ENCODE measurements around the gene AIF1.

Gene AIF1

GRCh38 chr6:31652925-31653724, 38.1 kb downstream of the AIF1 start:
- H3K27me3 ChIP-seq (ENCODE audit: insufficient read depth, low read length) = no peaks in the 10 kb centered on the region
- no peaks in the 10 kb centered on the region for H3K9me3 ChIP-seq (ENCODE audit: insufficient read depth, low read depth, low read length)
- 17% methylated on average over 37 of the region's 37 CpGs for WGBS
- H3K27ac ChIP-seq (ENCODE audit: low read depth, low read length) = peak overlapping the region; percentile 100
- H3K4me1 ChIP-seq (ENCODE audit: insufficient read depth, low read length) = peaks cover 6% of the 10 kb centered on the region; the same call in 1 of the 2 replicates
- peak overlapping the region; percentile 98 for H3K9ac ChIP-seq (ENCODE audit: low read depth, low read length)
- peaks cover 39% of the 10 kb centered on the region for H3K36me3 ChIP-seq (ENCODE audit: insufficient read depth, low read length)
- H3K4me3 ChIP-seq (ENCODE audit: low read length) = peak overlapping the region; percentile 98

GRCh38 chr6:31654574-31655348, 39.7 kb downstream of the AIF1 start:
- Histone ChIP-seq H3K9ac (ENCODE audit: low read depth, low read length) (no peak overlapping the region), H3K36me3 (ENCODE audit: insufficient read depth, low read length) (peaks cover 24% of the 10 kb centered on the region), H3K27ac (ENCODE audit: low read depth, low read length) (no peak overlapping the region), H3K4me3 (ENCODE audit: low read length) (no peak overlapping the region), H3K4me1 (ENCODE audit: insufficient read depth, low read length) (peaks cover 10% of the 10 kb centered on the region; the same call in 1 of the 2 replicates), H3K27me3 (ENCODE audit: insufficient read depth, low read length) (no peaks in the 10 kb centered on the region), H3K9me3 (ENCODE audit: insufficient read depth, low read depth, low read length) (no peaks in the 10 kb centered on the region)
- WGBS = 88% methylated on average over 8 of the region's 8 CpGs

- WGBS = 90% methylated on average over 8 of the region's 8 CpGs
- Histone ChIP-seq H3K27ac (ENCODE audit: low read depth, low read length) (no peak within 1 kb of the TSS), H3K9ac (ENCODE audit: low read depth, low read length) (no peak within 1 kb of the TSS), H3K9me3 (ENCODE audit: insufficient read depth, low read depth, low read length) (no peaks in the 10 kb centered on the region), H3K36me3 (ENCODE audit: insufficient read depth, low read length) (peaks cover 16% of the 10 kb centered on the region), H3K4me3 (ENCODE audit: low read length) (no peak within 1 kb of the TSS), H3K4me1 (ENCODE audit: insufficient read depth, low read length) (peaks cover 10% of the 10 kb centered on the region; the same call in 1 of the 2 replicates), H3K27me3 (ENCODE audit: insufficient read depth, low read length) (no peaks in the 10 kb centered on the region)
Observed at GRCh38 chr6:31655349-31656237, 40.6 kb downstream of the AIF1 start, which contains the start of gene APOM. APOM (plus strand) TSS chr6:31655894; CDS start chr6:31655967, 73 bp downstream.

GRCh38 chr6:31657406-31658157, 42.5 kb downstream of the AIF1 start:
- Histone ChIP-seq H3K9ac (ENCODE audit: low read depth, low read length) (no peak overlapping the region), H3K36me3 (ENCODE audit: insufficient read depth, low read length) (peaks cover 22% of the 10 kb centered on the region), H3K27me3 (ENCODE audit: insufficient read depth, low read length) (no peaks in the 10 kb centered on the region), H3K27ac (ENCODE audit: low read depth, low read length) (no peak overlapping the region), H3K4me3 (ENCODE audit: low read length) (no peak overlapping the region), H3K9me3 (ENCODE audit: insufficient read depth, low read depth, low read length) (no peaks in the 10 kb centered on the region), H3K4me1 (ENCODE audit: insufficient read depth, low read length) (peaks cover 8% of the 10 kb centered on the region; the same call in 1 of the 2 replicates)
- 92% methylated on average over 6 of the region's 6 CpGs for WGBS

GRCh38 chr6:31658158-31658688, 43.2 kb downstream of the AIF1 start:
- no peak overlapping the region for H3K9ac ChIP-seq (ENCODE audit: low read depth, low read length)
- H3K9me3 ChIP-seq (ENCODE audit: insufficient read depth, low read depth, low read length) = no peaks in the 10 kb centered on the region
- H3K4me1 ChIP-seq (ENCODE audit: insufficient read depth, low read length) = peaks cover 9% of the 10 kb centered on the region
- peaks cover 29% of the 10 kb centered on the region for H3K36me3 ChIP-seq (ENCODE audit: insufficient read depth, low read length)
- H3K4me3 ChIP-seq (ENCODE audit: low read length) = no peak overlapping the region
- H3K27ac ChIP-seq (ENCODE audit: low read depth, low read length) = no peak overlapping the region
- WGBS = 89% methylated on average over 4 of the region's 4 CpGs
- H3K27me3 ChIP-seq (ENCODE audit: insufficient read depth, low read length) = no peaks in the 10 kb centered on the region

- WGBS = 94% methylated on average over 13 of the region's 13 CpGs
- Histone ChIP-seq H3K9me3 (ENCODE audit: insufficient read depth, low read depth, low read length) (no peaks in the 10 kb centered on the region), H3K9ac (ENCODE audit: low read depth, low read length) (peak overlapping the region; percentile 91; the same call in 1 of the 2 replicates), H3K4me3 (ENCODE audit: low read length) (peak overlapping the region; percentile 83), H3K4me1 (ENCODE audit: insufficient read depth, low read length) (peaks cover 17% of the 10 kb centered on the region), H3K27ac (ENCODE audit: low read depth, low read length) (no peak overlapping the region), H3K36me3 (ENCODE audit: insufficient read depth, low read length) (peaks cover 38% of the 10 kb centered on the region), H3K27me3 (ENCODE audit: insufficient read depth, low read length) (no peaks in the 10 kb centered on the region)
Observed at GRCh38 chr6:31658983-31659648, 44.1 kb downstream of the AIF1 start.

- H3K36me3 ChIP-seq (ENCODE audit: insufficient read depth, low read length) = peaks cover 38% of the 10 kb centered on the region
Observed at GRCh38 chr6:31659649-31660380, 44.8 kb downstream of the AIF1 start.

GRCh38 chr6:31660381-31661261, 45.6 kb downstream of the AIF1 start, which contains the start of gene C6orf47:
C6orf47 (minus strand) TSS chr6:31660778; CDS start chr6:31659947, 831 bp downstream.
- peak within 1 kb of the TSS; percentile 91 for H3K9ac ChIP-seq (ENCODE audit: low read depth, low read length)
- 1% methylated on average over 52 of the region's 52 CpGs for WGBS
- H3K4me1 ChIP-seq (ENCODE audit: insufficient read depth, low read length) = peaks cover 19% of the 10 kb centered on the region
- no peaks in the 10 kb centered on the region for H3K27me3 ChIP-seq (ENCODE audit: insufficient read depth, low read length)
- no peaks in the 10 kb centered on the region for H3K9me3 ChIP-seq (ENCODE audit: insufficient read depth, low read depth, low read length)
- peaks cover 38% of the 10 kb centered on the region for H3K36me3 ChIP-seq (ENCODE audit: insufficient read depth, low read length)
- peak within 1 kb of the TSS; percentile 88 for H3K27ac ChIP-seq (ENCODE audit: low read depth, low read length)
- peak within 1 kb of the TSS; percentile 83 for H3K4me3 ChIP-seq (ENCODE audit: low read length)

More at GRCh38 chr6:31659649-31660380, 44.8 kb downstream of the AIF1 start:
- H3K27me3 ChIP-seq (ENCODE audit: insufficient read depth, low read length) = no peaks in the 10 kb centered on the region
- H3K4me3 ChIP-seq (ENCODE audit: low read length) = peak overlapping the region; percentile 83
- WGBS = 49% methylated on average over 13 of the region's 13 CpGs
- peaks cover 19% of the 10 kb centered on the region for H3K4me1 ChIP-seq (ENCODE audit: insufficient read depth, low read length)
- H3K9me3 ChIP-seq (ENCODE audit: insufficient read depth, low read depth, low read length) = no peaks in the 10 kb centered on the region
- peak overlapping the region; percentile 91 for H3K9ac ChIP-seq (ENCODE audit: low read depth, low read length)
- peak overlapping the region; percentile 88 for H3K27ac ChIP-seq (ENCODE audit: low read depth, low read length)

All from HUES64 (cell line).